RWPE2 (cell line): Measurements from ENCODE around the gene MYBL2.

Source experiments
- ATAC-seq: fragments of 200-7000 bp; cut with Tn5 transposase; 3 replicates; pipeline ENCODE4 v1.9.1; 2021; ENCODE audit warnings: low read depth
- DNase-seq: peaks from one replicate; pipeline ENCODE4 v3.0.0-alpha.2; 2020; ENCODE audit warnings: low spot score
- H3K27ac ChIP-seq: fragments of 450-650 bp; 2 replicates; pipeline ENCODE4 v1.5.1; 2017; ENCODE audit warnings: mild to moderate bottlenecking; ENCODE audit not compliant: poor library complexity, severe bottlenecking
- H3K27me3 ChIP-seq: fragments of 250-450 bp; sonication (Bioruptor Pico); 2 replicates; pipeline ENCODE4 v1.5.1; 2021; ENCODE audit warnings: mild to moderate bottlenecking, moderate library complexity; ENCODE audit not compliant: insufficient read depth, poor library complexity, severe bottlenecking
- H3K36me3 ChIP-seq: fragments of 250-450 bp; sonication (Bioruptor Pico); 2 replicates; pipeline ENCODE4 v1.5.1; 2020; ENCODE audit warnings: low read depth, mild to moderate bottlenecking, moderate library complexity
- H3K4me1 ChIP-seq: fragments of 250-450 bp; sonication (Bioruptor Pico); 2 replicates; pipeline ENCODE4 v1.5.1; 2021; ENCODE audit warnings: mild to moderate bottlenecking, moderate library complexity; ENCODE audit not compliant: insufficient read depth, poor library complexity, severe bottlenecking
- H3K4me3 ChIP-seq: fragments of 250-450 bp; sonication (Bioruptor Pico); 2 replicates; pipeline ENCODE4 v1.5.1; 2021; ENCODE audit warnings: mild to moderate bottlenecking, moderate library complexity; ENCODE audit not compliant: severe bottlenecking
- H3K9me3 ChIP-seq: fragments of 250-450 bp; sonication (Bioruptor Pico); 2 replicates; pipeline ENCODE4 v1.5.1; 2021; ENCODE audit warnings: mild to moderate bottlenecking, moderate library complexity; ENCODE audit not compliant: severe bottlenecking
- TF ChIP-seq, protein P1 (sequence below): fragments of 450-650 bp; IDR thresholded peaks from one replicate; pipeline ENCODE4 v1.5.1; 2017; ENCODE audit warnings: mild to moderate bottlenecking, moderate library complexity; ENCODE audit not compliant: poor library complexity, severe bottlenecking

MYBL2 gene

DNA sequence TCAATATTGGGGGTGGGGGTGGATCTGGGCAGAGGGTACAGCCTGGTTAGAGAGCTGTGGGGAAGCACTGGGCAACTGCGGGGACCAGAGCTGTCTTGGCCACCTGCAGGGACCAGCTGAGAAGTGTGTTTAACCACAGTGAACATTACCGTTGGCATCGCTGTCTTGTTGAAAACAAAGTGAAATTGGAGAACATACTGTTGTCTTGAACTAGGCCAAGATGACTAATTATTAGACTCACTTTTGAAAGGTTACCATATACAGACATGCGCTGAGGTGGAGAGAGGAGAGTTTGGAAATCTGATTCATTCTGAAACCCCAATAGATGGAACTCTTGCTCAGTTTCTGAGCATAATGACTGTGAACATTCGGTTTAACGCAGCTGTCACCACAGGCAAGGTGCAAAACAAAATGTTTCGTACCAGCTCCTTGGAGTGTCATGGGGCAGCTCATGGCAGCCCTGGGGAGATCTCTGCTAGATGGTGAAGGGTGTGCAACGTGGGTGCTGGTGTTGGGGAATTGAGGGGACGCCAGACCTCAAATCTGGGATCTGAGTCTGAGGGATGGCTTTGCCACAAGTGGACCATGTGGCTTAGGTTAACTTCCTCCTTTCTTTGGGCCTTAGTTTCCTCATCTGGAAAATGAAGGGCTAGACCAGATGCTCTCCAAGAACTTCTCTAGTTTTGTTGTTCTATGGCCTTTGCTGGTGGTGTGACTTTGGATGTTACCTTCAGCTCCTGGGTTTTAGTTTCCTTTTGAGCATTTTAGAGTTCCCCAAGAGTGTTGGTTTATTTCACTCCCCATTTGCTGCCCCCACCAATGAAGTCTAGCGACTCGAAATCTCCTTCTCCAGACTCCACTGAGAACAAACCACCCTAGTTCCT, 84.5 kb downstream of the MYBL2 start:
- Histone ChIP-seq H3K27ac (peak overlapping the region; percentile 47), H3K36me3 (no peaks in the 10 kb centered on the region)
- ATAC-seq: peak; percentile 92

DNA sequence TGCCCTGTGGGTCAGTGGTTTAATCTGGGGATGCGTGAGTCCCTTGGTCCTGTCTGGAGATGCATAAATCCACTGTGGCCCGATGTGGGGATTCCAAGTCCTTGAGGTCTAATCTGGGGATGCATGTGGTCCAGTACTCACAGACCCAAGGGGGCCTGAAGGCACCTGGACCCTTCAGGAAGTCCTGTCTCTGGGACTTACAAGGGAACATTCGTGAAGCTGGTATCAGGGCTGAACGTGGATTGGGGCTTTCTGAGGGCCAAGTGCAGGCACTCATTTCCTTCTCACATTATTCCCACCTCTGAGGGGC, 85.1 kb downstream of the MYBL2 start:
- H3K27me3 ChIP-seq: no peaks in the 10 kb centered on the region
- H3K4me1 ChIP-seq: peaks cover 20% of the 10 kb centered on the region
- H3K36me3 ChIP-seq: no peaks in the 10 kb centered on the region
- H3K27ac ChIP-seq: peak overlapping the region; percentile 47
- TF ChIP-seq, protein P1, sequence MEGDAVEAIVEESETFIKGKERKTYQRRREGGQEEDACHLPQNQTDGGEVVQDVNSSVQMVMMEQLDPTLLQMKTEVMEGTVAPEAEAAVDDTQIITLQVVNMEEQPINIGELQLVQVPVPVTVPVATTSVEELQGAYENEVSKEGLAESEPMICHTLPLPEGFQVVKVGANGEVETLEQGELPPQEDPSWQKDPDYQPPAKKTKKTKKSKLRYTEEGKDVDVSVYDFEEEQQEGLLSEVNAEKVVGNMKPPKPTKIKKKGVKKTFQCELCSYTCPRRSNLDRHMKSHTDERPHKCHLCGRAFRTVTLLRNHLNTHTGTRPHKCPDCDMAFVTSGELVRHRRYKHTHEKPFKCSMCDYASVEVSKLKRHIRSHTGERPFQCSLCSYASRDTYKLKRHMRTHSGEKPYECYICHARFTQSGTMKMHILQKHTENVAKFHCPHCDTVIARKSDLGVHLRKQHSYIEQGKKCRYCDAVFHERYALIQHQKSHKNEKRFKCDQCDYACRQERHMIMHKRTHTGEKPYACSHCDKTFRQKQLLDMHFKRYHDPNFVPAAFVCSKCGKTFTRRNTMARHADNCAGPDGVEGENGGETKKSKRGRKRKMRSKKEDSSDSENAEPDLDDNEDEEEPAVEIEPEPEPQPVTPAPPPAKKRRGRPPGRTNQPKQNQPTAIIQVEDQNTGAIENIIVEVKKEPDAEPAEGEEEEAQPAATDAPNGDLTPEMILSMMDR: no peak
- H3K9me3 ChIP-seq: no peaks in the 10 kb centered on the region
- DNase-seq (no peak), ATAC-seq (no peak)
- no peak overlapping the region for H3K4me3 ChIP-seq

More for the DNA sequence above, 84.5 kb downstream of the MYBL2 start:
- Histone ChIP-seq H3K4me3 (no peak overlapping the region), H3K4me1 (peaks cover 20% of the 10 kb centered on the region), H3K27me3 (no peaks in the 10 kb centered on the region), H3K9me3 (no peaks in the 10 kb centered on the region)
- no peak for DNase-seq
- TF ChIP-seq, protein P1: peak; percentile 87

DNA sequence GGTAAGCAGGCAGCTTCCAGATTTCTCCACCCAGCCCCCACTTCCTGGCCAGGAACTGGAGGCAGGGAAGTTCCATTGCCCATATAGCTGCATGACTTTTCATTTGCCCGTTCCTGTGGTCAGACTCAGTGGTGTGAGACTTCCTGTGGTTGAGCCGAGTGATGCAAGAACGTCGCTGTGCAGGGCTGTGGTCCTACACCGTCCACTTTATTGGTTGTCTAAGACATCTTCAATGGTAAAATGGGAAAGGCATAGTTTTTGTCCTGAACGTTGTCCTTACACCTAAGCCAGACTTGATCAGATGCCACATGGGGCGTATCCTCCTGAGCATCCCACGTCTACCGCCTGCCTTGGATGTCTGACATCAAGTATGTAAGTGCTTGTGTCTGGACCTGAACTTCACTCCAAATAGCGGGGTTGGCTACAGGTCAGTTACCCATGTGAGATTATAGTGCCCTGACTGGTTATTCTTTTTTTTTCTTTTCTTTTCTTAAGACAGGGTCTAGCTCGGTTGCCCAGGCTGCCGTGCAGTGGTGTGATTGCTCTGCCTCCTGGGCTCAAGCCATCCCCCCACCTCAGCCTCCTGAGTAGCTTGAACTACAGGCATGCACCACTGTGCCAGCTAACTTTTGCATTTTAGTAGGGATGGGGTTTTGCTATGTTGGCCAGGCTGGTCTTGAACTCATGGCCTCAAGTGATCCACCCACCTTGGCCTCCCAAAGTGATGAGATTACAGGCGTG, 85.8 kb downstream of the MYBL2 start:
- no peaks in the 10 kb centered on the region for H3K27me3 ChIP-seq
- DNase-seq: peak; percentile 74
- no peaks in the 10 kb centered on the region for H3K9me3 ChIP-seq
- TF ChIP-seq, protein P1: no peak
- peaks cover 20% of the 10 kb centered on the region for H3K4me1 ChIP-seq
- no peak overlapping the region for H3K4me3 ChIP-seq
- peak; percentile 31 for ATAC-seq
- H3K27ac ChIP-seq: peak overlapping the region; percentile 47
- H3K36me3 ChIP-seq: no peaks in the 10 kb centered on the region

DNA sequence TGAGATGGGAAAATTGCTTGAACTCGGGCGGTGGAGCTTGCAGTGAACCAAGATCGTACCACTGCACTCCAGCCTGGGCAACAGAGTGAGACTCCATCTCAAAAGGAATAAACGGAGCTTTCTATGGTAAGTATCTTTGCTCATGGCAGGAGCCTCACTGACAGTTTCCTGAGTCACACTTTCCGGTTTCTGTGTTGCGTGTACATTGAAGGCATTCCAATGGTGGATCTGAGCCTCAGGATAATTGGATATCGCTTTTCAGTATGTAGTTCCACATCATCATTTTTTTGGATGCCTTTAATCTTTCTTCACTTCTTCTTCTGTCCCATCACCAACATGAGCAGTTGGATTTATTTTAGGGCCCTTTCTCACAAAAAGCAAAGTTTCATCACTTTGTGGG, 88.5 kb downstream of the MYBL2 start:
- peaks cover 20% of the 10 kb centered on the region for H3K4me1 ChIP-seq
- ATAC-seq (no peak), DNase-seq (no peak)
- H3K27ac ChIP-seq: no peak overlapping the region
- no peak overlapping the region for H3K4me3 ChIP-seq
- no peaks in the 10 kb centered on the region for H3K9me3 ChIP-seq
- no peaks in the 10 kb centered on the region for H3K36me3 ChIP-seq
- no peaks in the 10 kb centered on the region for H3K27me3 ChIP-seq
- TF ChIP-seq, protein P1: no peak
